ENCODE results near the gene POMGNT1.

POMGNT1 gene

GRCh38 chr1:46150085-46150484, 48.1 kb downstream of the POMGNT1 start:
- no peak overlapping the region for H3K4me3 ChIP-seq (ENCODE audit: low read depth, low read length)
- no peak for DNase-seq (ENCODE audit: low read depth)
- no peak for TF ChIP-seq MYC (IDR thresholded peaks at IDR 0.05; ENCODE audit: low read depth, low read length)
- TF ChIP-seq MAX (IDR thresholded peaks at IDR 0.05; ENCODE audit: low read depth, low read length), result no peak
- no peak for TF ChIP-seq CTCF (IDR thresholded peaks at IDR 0.05; ENCODE audit: low read depth, low read length)
- TF ChIP-seq POLR2A (IDR thresholded peaks at IDR 0.05; ENCODE audit: extremely low read depth, insufficient read length), result no peak

GRCh38 chr1:46148318-46148717, 49.9 kb downstream of the POMGNT1 start:
- DNase-seq (ENCODE audit: low read depth), result no peak
- H3K4me3 ChIP-seq (ENCODE audit: low read depth, low read length), result no peak overlapping the region
- no peak for TF ChIP-seq CTCF (IDR thresholded peaks at IDR 0.05; ENCODE audit: low read depth, low read length)
